PC-3 (cell line): ENCODE data around the gene DHX32. TPM values are rescaled to one million over a fixed set of nuclear protein-coding genes. Genes with fewer than 3 reads are reported as not detected.

Experiments used
- ATAC-seq: fragments of 200-7000 bp; cut with Tn5 transposase; 2 replicates; pipeline ENCODE4 v1.9.1; 2020; ENCODE audit warnings: mild to moderate bottlenecking, moderate library complexity
- BruUV-seq: library from RNA; stranded (reverse); fragments of 400-500 nt; replicated peaks from 2 replicates; lab custom pipeline; 2021; lab: Mats Ljungman, UMichigan
- CTCF ChIA-PET: fragments of 300-600 bp; sonication (Branson Sonifier 250); formaldehyde crosslinking; loops from one replicate; lab custom pipeline; 2022; ENCODE audit warnings: antibody characterized with exemption; lab: Charles Lee
- POLR2A ChIA-PET: fragments of 300-600 bp; sonication (Branson Sonifier 250); formaldehyde crosslinking; loops from one replicate; lab custom pipeline; 2022; ENCODE audit warnings: antibody characterized with exemption; ENCODE audit not compliant: unreplicated experiment; lab: Charles Lee
- DNase-seq: peaks from one replicate; pipeline ENCODE4 v3.0.0-alpha.2; 2015
- H2AFZ ChIP-seq: fragments of 300-600 bp; sonication (generic); 2 replicates; pipeline ENCODE4 v1.6.0; 2016; ENCODE audit warnings: antibody characterized with exemption, low read length
- H3F3A ChIP-seq: fragments of 300-600 bp; sonication (generic); one replicate; pipeline ENCODE4 v1.6.0; 2017; ENCODE audit warnings: antibody characterized with exemption, low read length, control low read depth, mild to moderate bottlenecking; ENCODE audit not compliant: unreplicated experiment
- H3K27ac ChIP-seq: fragments of 300-600 bp; sonication (generic); 2 replicates; pipeline ENCODE4 v1.5.1; 2016; ENCODE audit warnings: mild to moderate bottlenecking, low read length
- H3K27me3 ChIP-seq: fragments of 300-600 bp; sonication (generic); 2 replicates; pipeline ENCODE4 v1.6.1; 2016; ENCODE audit warnings: low read length, mixed read lengths
- H3K36me3 ChIP-seq: fragments of 300-600 bp; sonication (generic); 2 replicates; pipeline ENCODE4 v1.6.1; 2016; ENCODE audit warnings: low read depth, mixed run types, low read length, mixed read lengths
- H3K4me1 ChIP-seq: fragments of 300-600 bp; sonication (generic); 2 replicates; pipeline ENCODE4 v1.5.1; 2016; ENCODE audit warnings: low read length; ENCODE audit not compliant: insufficient read depth
- H3K4me2 ChIP-seq: fragments of 300-600 bp; sonication (generic); 2 replicates; pipeline ENCODE4 v1.6.0; 2016; ENCODE audit warnings: low read length
- H3K4me3 ChIP-seq: fragments of 300-600 bp; sonication (generic); 2 replicates; pipeline ENCODE4 v1.5.1; 2016; ENCODE audit warnings: mild to moderate bottlenecking, low read length, mixed read lengths
- H3K79me2 ChIP-seq: fragments of 300-600 bp; sonication (generic); 2 replicates; pipeline ENCODE4 v1.6.1; 2017; ENCODE audit warnings: low read length, mixed read lengths
- H3K9ac ChIP-seq: fragments of 300-600 bp; sonication (generic); 2 replicates; pipeline ENCODE4 v1.6.0; 2016; ENCODE audit warnings: mild to moderate bottlenecking, low read length
- H3K9me2 ChIP-seq: fragments of 300-600 bp; sonication (generic); replicated peaks from 2 replicates; pipeline ENCODE4 v1.6.1; 2016; ENCODE audit warnings: mixed run types, low read length, mixed read lengths
- H3K9me3 ChIP-seq: fragments of 300-600 bp; sonication (generic); 2 replicates; pipeline ENCODE4 v1.6.1; 2016; ENCODE audit warnings: low read length, mixed read lengths
- H4K20me1 ChIP-seq: fragments of 300-600 bp; sonication (generic); 2 replicates; pipeline ENCODE4 v1.6.1; 2016; ENCODE audit warnings: low read length, mixed read lengths
- EZH2 ChIP-seq: fragments of 300-600 bp; sonication (generic); IDR thresholded peaks from one replicate; pipeline ENCODE4 v1.6.1; 2017; ENCODE audit warnings: antibody characterized with exemption, mild to moderate bottlenecking, low read length; ENCODE audit not compliant: unreplicated experiment
- EZH2phosphoT487 ChIP-seq: fragments of 300-600 bp; sonication (generic); IDR thresholded peaks from 2 replicates; pipeline ENCODE4 v1.6.1; 2018; ENCODE audit warnings: mild to moderate bottlenecking, antibody characterized with exemption, low read length, borderline replicate concordance
- intact Hi-C: fragments of 100-400 bp; cut with micrococcal nuclease; formaldehyde crosslinking; loops from 2 replicates; pipeline ENCODE4 v1.9.0; 2023
- total RNA-seq: library from RNA; depleted of rRNA; stranded (reverse); fragments of >200 nt; gene quantifications from 2 replicates; pipeline ENCODE4 v1.2.3, GENCODE V29; 2014
- TF ChIP-seq, protein P1 (sequence below): fragments of 300-600 bp; sonication (generic); conservative IDR thresholded peaks from 2 replicates; pipeline ENCODE4 v1.5.1; 2017; ENCODE audit warnings: antibody characterized with exemption, low read depth, mild to moderate bottlenecking, low read length

The DHX32 gene
- total RNA-seq, 1 experiment from 2014 or later: 38.7 TPM

DNA sequence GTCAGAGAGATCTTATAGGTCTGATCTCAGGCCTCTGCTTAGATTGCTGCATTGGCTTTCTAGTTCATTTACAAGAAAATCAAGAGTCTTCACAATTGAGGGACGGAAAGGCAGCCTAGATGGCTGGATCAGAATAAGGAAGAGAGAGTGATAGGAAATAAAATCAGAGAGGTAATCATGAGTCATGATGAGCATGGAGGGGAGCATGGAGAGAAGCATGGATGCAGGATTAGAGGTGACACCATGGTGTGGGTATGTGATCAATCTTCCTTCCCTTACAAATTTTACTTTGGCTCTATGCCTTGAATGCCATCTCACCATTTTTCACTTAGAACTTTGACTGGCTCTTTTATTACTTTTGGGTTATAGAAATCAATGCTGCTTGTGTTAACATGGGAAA is 56.4 kb downstream of the DHX32 start:
- DNase-seq: peak; percentile 69
- Histone ChIP-seq H3K27me3 (no peaks in the 10 kb centered on the region), H3K4me1 (peaks cover 23% of the 10 kb centered on the region), H3K4me3 (peak overlapping the region; percentile 100), H3K27ac (peak overlapping the region; percentile 79), H4K20me1 (peaks cover 39% of the 10 kb centered on the region), H3F3A (no peaks in the 10 kb centered on the region), H3K4me2 (peak overlapping the region; percentile 95), H3K9me3 (no peaks in the 10 kb centered on the region), H2AFZ (no peak overlapping the region), H3K36me3 (peaks cover 44% of the 10 kb centered on the region), H3K9me2 (no peaks in the 10 kb centered on the region), H3K79me2 (peaks cover 86% of the 10 kb centered on the region), H3K9ac (peak overlapping the region; percentile 100)
- CTCF ChIA-PET: no interaction called here
- intact Hi-C loops: loop anchor here (10.0 kb wide), 1 partner anchor 100 kb away; no protein-coding TSS in a partner anchor
- BruUV-seq: no TSS peak
- POLR2A ChIA-PET: no interaction called here
- peak; percentile 56 for ATAC-seq
- TF ChIP-seq EZH2phosphoT487 (no peak), EZH2 (no peak)
- TF ChIP-seq, protein P1, sequence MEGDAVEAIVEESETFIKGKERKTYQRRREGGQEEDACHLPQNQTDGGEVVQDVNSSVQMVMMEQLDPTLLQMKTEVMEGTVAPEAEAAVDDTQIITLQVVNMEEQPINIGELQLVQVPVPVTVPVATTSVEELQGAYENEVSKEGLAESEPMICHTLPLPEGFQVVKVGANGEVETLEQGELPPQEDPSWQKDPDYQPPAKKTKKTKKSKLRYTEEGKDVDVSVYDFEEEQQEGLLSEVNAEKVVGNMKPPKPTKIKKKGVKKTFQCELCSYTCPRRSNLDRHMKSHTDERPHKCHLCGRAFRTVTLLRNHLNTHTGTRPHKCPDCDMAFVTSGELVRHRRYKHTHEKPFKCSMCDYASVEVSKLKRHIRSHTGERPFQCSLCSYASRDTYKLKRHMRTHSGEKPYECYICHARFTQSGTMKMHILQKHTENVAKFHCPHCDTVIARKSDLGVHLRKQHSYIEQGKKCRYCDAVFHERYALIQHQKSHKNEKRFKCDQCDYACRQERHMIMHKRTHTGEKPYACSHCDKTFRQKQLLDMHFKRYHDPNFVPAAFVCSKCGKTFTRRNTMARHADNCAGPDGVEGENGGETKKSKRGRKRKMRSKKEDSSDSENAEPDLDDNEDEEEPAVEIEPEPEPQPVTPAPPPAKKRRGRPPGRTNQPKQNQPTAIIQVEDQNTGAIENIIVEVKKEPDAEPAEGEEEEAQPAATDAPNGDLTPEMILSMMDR: no peak

DNA sequence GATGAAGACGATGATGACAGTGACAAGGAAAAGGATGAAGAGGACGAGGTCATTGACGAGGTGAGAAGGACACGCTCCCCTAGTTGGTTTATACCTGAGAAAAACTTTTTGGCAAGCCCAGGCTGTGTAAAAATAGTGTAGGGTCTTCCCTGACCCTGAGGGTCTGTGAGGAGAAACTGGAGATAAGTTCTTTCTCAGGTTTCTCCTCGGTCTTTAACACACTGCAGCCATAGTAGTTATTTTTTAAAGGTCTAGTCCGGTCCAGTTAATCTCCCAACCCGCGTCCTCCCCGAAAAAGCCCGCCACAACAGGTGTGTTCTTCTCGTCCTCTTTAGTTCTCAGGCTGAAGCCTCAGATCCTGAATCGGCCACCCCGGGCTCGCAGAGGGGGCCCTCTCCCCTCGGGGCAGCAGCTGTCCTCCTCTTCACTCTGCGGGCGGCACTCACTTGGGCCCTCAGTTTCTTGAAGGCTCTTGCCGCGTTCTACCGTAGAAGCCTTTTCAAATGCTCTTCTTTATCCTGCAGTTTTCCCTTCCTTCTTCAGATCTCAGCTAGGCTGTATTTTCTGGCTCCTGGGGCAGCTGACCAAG is 57.3 kb downstream of the DHX32 start:
- CTCF ChIA-PET: no interaction called here
- BruUV-seq: TSS peak; percentile 77
- intact Hi-C loops: loop anchor here (10.0 kb wide), 1 partner anchor 99 kb away; no protein-coding TSS in a partner anchor

More for the DNA sequence above, 57.3 kb downstream of the DHX32 start:
- Histone ChIP-seq H3K27me3 (no peaks in the 10 kb centered on the region), H4K20me1 (peaks cover 30% of the 10 kb centered on the region), H3K4me1 (peaks cover 23% of the 10 kb centered on the region), H3K9me3 (no peaks in the 10 kb centered on the region), H3K79me2 (peaks cover 78% of the 10 kb centered on the region), H3K4me2 (peak overlapping the region; percentile 95), H3K9ac (peak overlapping the region; percentile 100), H3K27ac (peak overlapping the region; percentile 79), H3K4me3 (peak overlapping the region; percentile 100), H2AFZ (peak overlapping the region; percentile 87), H3K9me2 (no peaks in the 10 kb centered on the region), H3K36me3 (peaks cover 34% of the 10 kb centered on the region; the same call in 1 of the 2 replicates), H3F3A (no peaks in the 10 kb centered on the region)
- POLR2A ChIA-PET: interaction anchor here (0.7 kb wide), 1 partner anchor 32 kb away, joined by 3 read pairs; no protein-coding TSS in a partner anchor
- DNase-seq (no peak), ATAC-seq (no peak; the same call in 1 of the 2 replicates)
- TF ChIP-seq EZH2phosphoT487: no peak
- TF ChIP-seq, protein P1: no peak
- TF ChIP-seq EZH2: no peak
